ENCODE results near the gene B3GALT4.

DNA sequence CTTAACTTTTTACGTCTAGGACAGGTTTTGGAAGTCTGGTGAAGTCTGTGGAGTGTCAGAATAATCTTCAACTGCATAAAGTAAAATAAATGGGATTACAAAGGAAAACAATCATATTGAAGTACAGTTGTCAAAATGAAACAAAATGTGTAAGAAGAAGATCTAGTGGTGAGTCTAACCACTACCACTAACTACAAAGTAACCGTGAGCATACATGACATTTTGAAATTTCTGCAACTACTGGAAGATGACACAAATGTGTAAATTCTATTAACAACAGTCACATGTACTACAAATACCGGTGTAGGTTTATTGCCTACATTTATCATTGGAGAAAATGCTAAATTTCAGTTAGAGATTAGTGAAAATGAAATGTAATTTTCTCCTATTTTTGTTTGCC lies 35.0 kb upstream of the B3GALT4 start:
- no peak for TF ChIP-seq POLR2A (IDR thresholded peaks at IDR 0.05)
- TF ChIP-seq, protein P1, sequence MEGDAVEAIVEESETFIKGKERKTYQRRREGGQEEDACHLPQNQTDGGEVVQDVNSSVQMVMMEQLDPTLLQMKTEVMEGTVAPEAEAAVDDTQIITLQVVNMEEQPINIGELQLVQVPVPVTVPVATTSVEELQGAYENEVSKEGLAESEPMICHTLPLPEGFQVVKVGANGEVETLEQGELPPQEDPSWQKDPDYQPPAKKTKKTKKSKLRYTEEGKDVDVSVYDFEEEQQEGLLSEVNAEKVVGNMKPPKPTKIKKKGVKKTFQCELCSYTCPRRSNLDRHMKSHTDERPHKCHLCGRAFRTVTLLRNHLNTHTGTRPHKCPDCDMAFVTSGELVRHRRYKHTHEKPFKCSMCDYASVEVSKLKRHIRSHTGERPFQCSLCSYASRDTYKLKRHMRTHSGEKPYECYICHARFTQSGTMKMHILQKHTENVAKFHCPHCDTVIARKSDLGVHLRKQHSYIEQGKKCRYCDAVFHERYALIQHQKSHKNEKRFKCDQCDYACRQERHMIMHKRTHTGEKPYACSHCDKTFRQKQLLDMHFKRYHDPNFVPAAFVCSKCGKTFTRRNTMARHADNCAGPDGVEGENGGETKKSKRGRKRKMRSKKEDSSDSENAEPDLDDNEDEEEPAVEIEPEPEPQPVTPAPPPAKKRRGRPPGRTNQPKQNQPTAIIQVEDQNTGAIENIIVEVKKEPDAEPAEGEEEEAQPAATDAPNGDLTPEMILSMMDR (IDR thresholded peaks at IDR 0.05), result no peak
